Measurements from ENCODE around the gene F2R. TPM values are rescaled to one million over a fixed set of nuclear protein-coding genes. Genes with fewer than 3 reads are reported as not detected.

The F2R gene
- total and polyA plus RNA-seq, 2 experiments from 2014 or later, result 4.4 to 5.3 TPM

GRCh38 chr5:76672242-76672641 lies 43.7 kb upstream of the F2R start:
- H3K9me2 ChIP-seq (ENCODE audit: insufficient read depth), result no peaks in the 10 kb centered on the region
- in situ Hi-C loops (cut with MboI), result no loop called here

GRCh38 chr5:76673125-76673524 lies 42.8 kb upstream of the F2R start:
- H4K20me1 ChIP-seq (ENCODE audit: insufficient read depth), result no peaks in the 10 kb centered on the region
- no peak overlapping the region for H3K4me2 ChIP-seq (ENCODE audit: unreplicated experiment)
- no peak for DNase-seq
- no peak overlapping the region for H2AFZ ChIP-seq
- no peaks in the 10 kb centered on the region for H3K36me3 ChIP-seq (ENCODE audit: low read depth)
- H3K27ac ChIP-seq, result no peak overlapping the region
- H3K9me3 ChIP-seq (ENCODE audit: low read depth), result no peaks in the 10 kb centered on the region
- no peaks in the 10 kb centered on the region for H3K9me2 ChIP-seq (ENCODE audit: insufficient read depth)
- no peak overlapping the region for H3K9ac ChIP-seq
- no peaks in the 10 kb centered on the region for H3K79me2 ChIP-seq (ENCODE audit: insufficient read depth)
- H3F3A ChIP-seq (ENCODE audit: insufficient read depth), result no peaks in the 10 kb centered on the region
- H3K4me3 ChIP-seq, result no peak overlapping the region
- peaks cover 37% of the 10 kb centered on the region; the same call in 1 of the 2 replicates for H3K27me3 ChIP-seq (replicated peaks; ENCODE audit: insufficient read depth)
- TF ChIP-seq EZH2phosphoT487 (IDR thresholded peaks at IDR 0.05; ENCODE audit: insufficient read depth, low read depth) (no peak), EZH2 (IDR thresholded peaks at IDR 0.05; ENCODE audit: insufficient read depth, poor library complexity, severe bottlenecking) (no peak)
- no peaks in the 10 kb centered on the region for H3K4me1 ChIP-seq (ENCODE audit: insufficient read depth)
- in situ Hi-C loops (cut with MboI), result no loop called here

More at GRCh38 chr5:76672242-76672641, 43.7 kb upstream of the F2R start:
- Histone ChIP-seq H3K36me3 (ENCODE audit: low read depth) (no peaks in the 10 kb centered on the region), H3K9me3 (ENCODE audit: low read depth) (no peaks in the 10 kb centered on the region), H3K4me3 (no peak overlapping the region), H3K9ac (no peak overlapping the region), H3K4me1 (ENCODE audit: insufficient read depth) (no peaks in the 10 kb centered on the region), H3K27ac (no peak overlapping the region), H3K4me2 (ENCODE audit: unreplicated experiment) (no peak overlapping the region), H3K27me3 (replicated peaks; ENCODE audit: insufficient read depth) (peaks cover 34% of the 10 kb centered on the region; the same call in 1 of the 2 replicates), H2AFZ (no peak overlapping the region), H3K79me2 (ENCODE audit: insufficient read depth) (no peaks in the 10 kb centered on the region), H4K20me1 (ENCODE audit: insufficient read depth) (no peaks in the 10 kb centered on the region), H3F3A (ENCODE audit: insufficient read depth) (no peaks in the 10 kb centered on the region)
- WGBS, 2 experiments (ENCODE audit: low coverage in 1 of 2, low lambda C conversion rate in 2 of 2, missing lambda C conversion rate in 2 of 2), result 60 to 65% methylated on average over 2 of the region's 2 CpGs
- TF ChIP-seq EZH2phosphoT487 (IDR thresholded peaks at IDR 0.05; ENCODE audit: insufficient read depth, low read depth) (no peak), EZH2 (IDR thresholded peaks at IDR 0.05; ENCODE audit: insufficient read depth, poor library complexity, severe bottlenecking) (no peak)
- no peak for DNase-seq

- H3K9ac ChIP-seq, result no peak overlapping the region
- no peaks in the 10 kb centered on the region for H4K20me1 ChIP-seq (ENCODE audit: insufficient read depth)
- WGBS, 2 experiments (ENCODE audit: low coverage in 1 of 2, low lambda C conversion rate in 2 of 2, missing lambda C conversion rate in 2 of 2), result 81 to 85% methylated on average over 8 of the region's 8 CpGs
- no peaks in the 10 kb centered on the region for H3K79me2 ChIP-seq (ENCODE audit: insufficient read depth)
- no peak overlapping the region for H3K4me2 ChIP-seq (ENCODE audit: unreplicated experiment)
- no peak overlapping the region for H3K27ac ChIP-seq
- H3K4me3 ChIP-seq, result no peak overlapping the region
- TF ChIP-seq EZH2 (IDR thresholded peaks at IDR 0.05; ENCODE audit: insufficient read depth, poor library complexity, severe bottlenecking), result no peak
- TF ChIP-seq EZH2phosphoT487 (IDR thresholded peaks at IDR 0.05; ENCODE audit: insufficient read depth, low read depth), result no peak
- H3K4me1 ChIP-seq (ENCODE audit: insufficient read depth), result no peaks in the 10 kb centered on the region
- no peaks in the 10 kb centered on the region for H3K9me3 ChIP-seq (ENCODE audit: low read depth)
- no peaks in the 10 kb centered on the region for H3F3A ChIP-seq (ENCODE audit: insufficient read depth)
- in situ Hi-C loops (cut with MboI), result no loop called here
- H2AFZ ChIP-seq, result no peak overlapping the region
- DNase-seq, result no peak
- no peaks in the 10 kb centered on the region for H3K9me2 ChIP-seq (ENCODE audit: insufficient read depth)
- H3K27me3 ChIP-seq (replicated peaks; ENCODE audit: insufficient read depth), result peaks cover 47% of the 10 kb centered on the region; the same call in 1 of the 2 replicates
- H3K36me3 ChIP-seq (ENCODE audit: low read depth), result no peaks in the 10 kb centered on the region
Observed at GRCh38 chr5:76674330-76675066, 41.4 kb upstream of the F2R start.

- 72 to 87% methylated on average over 1 of the region's 1 CpG for WGBS, 2 experiments (ENCODE audit: low coverage in 1 of 2, low lambda C conversion rate in 2 of 2, missing lambda C conversion rate in 2 of 2)
Observed at GRCh38 chr5:76675364-76675763, 40.6 kb upstream of the F2R start.

More at GRCh38 chr5:76675364-76675763, 40.6 kb upstream of the F2R start:
- no peaks in the 10 kb centered on the region for H3K9me2 ChIP-seq (ENCODE audit: insufficient read depth)
- H3K4me3 ChIP-seq, result no peak overlapping the region
- peaks cover 51% of the 10 kb centered on the region for H3K27me3 ChIP-seq (replicated peaks; ENCODE audit: insufficient read depth)
- no peak overlapping the region for H3K9ac ChIP-seq
- H4K20me1 ChIP-seq (ENCODE audit: insufficient read depth), result no peaks in the 10 kb centered on the region
- no peak overlapping the region for H3K4me2 ChIP-seq (ENCODE audit: unreplicated experiment)
- no peak overlapping the region for H3K27ac ChIP-seq
- no peaks in the 10 kb centered on the region for H3K9me3 ChIP-seq (ENCODE audit: low read depth)
- H3K79me2 ChIP-seq (ENCODE audit: insufficient read depth), result no peaks in the 10 kb centered on the region
- no peaks in the 10 kb centered on the region for H3K36me3 ChIP-seq (ENCODE audit: low read depth)
- no peaks in the 10 kb centered on the region for H3F3A ChIP-seq (ENCODE audit: insufficient read depth)
- DNase-seq, result no peak
- H3K4me1 ChIP-seq (ENCODE audit: insufficient read depth), result no peaks in the 10 kb centered on the region
- H2AFZ ChIP-seq, result no peak overlapping the region
- in situ Hi-C loops (cut with MboI), result no loop called here
- TF ChIP-seq EZH2phosphoT487 (IDR thresholded peaks at IDR 0.05; ENCODE audit: insufficient read depth, low read depth) (no peak), EZH2 (IDR thresholded peaks at IDR 0.05; ENCODE audit: insufficient read depth, poor library complexity, severe bottlenecking) (no peak)

Data from GM23248 (cell line).